Measurements from ENCODE around the gene OR2V2. TPM values are rescaled to one million over a fixed set of nuclear protein-coding genes. Genes with fewer than 3 reads are reported as not detected.
A peak's percentile ranks its signal among the peaks of the same experiment; 100 is the strongest.
"Not testable (repeated sequence)": the region's sequence is repeated elsewhere in the genome, so short reads cannot be mapped to it uniquely, and the experiment has no call there.

Gene OR2V2
- not detected for total RNA-seq
- long read RNA-seq, result 0 reads

GRCh38 chr5:181146927-181147636 lies at the start of gene OR2V2:
Gene OR2V2, plus strand, starts transcription at chr5:181147586. Its CDS starts 7,357 bp downstream, at chr5:181154943.
- DNase-seq; intact Hi-C loops (cut with DNase I); ATAC-seq: not testable (repeated sequence)

GRCh38 chr5:181097759-181098491 lies 49.5 kb upstream of the OR2V2 start:
- DNase-seq; intact Hi-C loops (cut with DNase I): not testable (repeated sequence)
- ATAC-seq, result peak in 1 of 2 donors; percentile 33

GRCh38 chr5:181098762-181099601 lies 48.4 kb upstream of the OR2V2 start:
- intact Hi-C loops (cut with DNase I), result no loop called here
- no peak for DNase-seq

GRCh38 chr5:181099602-181100086 lies 47.7 kb upstream of the OR2V2 start:
- DNase-seq, result no peak
- intact Hi-C loops (cut with DNase I), result no loop called here
- no peak for ATAC-seq

More at GRCh38 chr5:181098762-181099601, 48.4 kb upstream of the OR2V2 start:
- ATAC-seq, result no peak

GRCh38 chr5:181100121-181100875 lies 47.1 kb upstream of the OR2V2 start:
- DNase-seq (no peak), ATAC-seq (no peak)
- intact Hi-C loops (cut with DNase I), result no loop called here

- intact Hi-C loops (cut with DNase I); DNase-seq; ATAC-seq: not testable (repeated sequence)
These were observed 46.2 kb upstream of the OR2V2 start for GRCh38 chr5:181101030-181101641.

- intact Hi-C loops (cut with DNase I); ATAC-seq; DNase-seq: not testable (repeated sequence)
These were observed 45.3 kb upstream of the OR2V2 start for GRCh38 chr5:181101930-181102674.

- intact Hi-C loops (cut with DNase I); DNase-seq: not testable (repeated sequence)
- ATAC-seq, result peak in 1 of 2 donors; percentile 23
These were observed 43.2 kb upstream of the OR2V2 start for GRCh38 chr5:181104259-181104568.

GRCh38 chr5:181104606-181105390 lies 42.6 kb upstream of the OR2V2 start:
- intact Hi-C loops (cut with DNase I); DNase-seq; ATAC-seq: not testable (repeated sequence)

- intact Hi-C loops (cut with DNase I), result no loop called here
- ATAC-seq (no peak), DNase-seq (no peak)
These were observed 41.9 kb upstream of the OR2V2 start for GRCh38 chr5:181105391-181106025.

- intact Hi-C loops (cut with DNase I), result no loop called here
- ATAC-seq (no peak), DNase-seq (no peak)
These were observed 39.7 kb upstream of the OR2V2 start for GRCh38 chr5:181107699-181108098.

- no peak for DNase-seq
These were observed 38.7 kb upstream of the OR2V2 start for GRCh38 chr5:181108578-181109165.

GRCh38 chr5:181109489-181110013 lies 37.8 kb upstream of the OR2V2 start:
- DNase-seq (no peak), ATAC-seq (no peak)
- intact Hi-C loops (cut with DNase I), result loop anchor here in 1 of 2 donors (10.0 kb wide), 1 partner anchor 165 kb away; no protein-coding TSS in a partner anchor

More at GRCh38 chr5:181108578-181109165, 38.7 kb upstream of the OR2V2 start:
- ATAC-seq, result no peak
- intact Hi-C loops (cut with DNase I), result no loop called here

- DNase-seq (no peak), ATAC-seq (no peak)
- intact Hi-C loops (cut with DNase I), result loop anchor here in 1 of 2 donors (10.0 kb wide), 1 partner anchor 166 kb away; no protein-coding TSS in a partner anchor
These were observed 36.4 kb upstream of the OR2V2 start for GRCh38 chr5:181111010-181111409.

- DNase-seq (no peak), ATAC-seq (no peak)
- intact Hi-C loops (cut with DNase I), result loop anchor here in 1 of 2 donors (10.0 kb wide), 1 partner anchor 168 kb away; no protein-coding TSS in a partner anchor
These were observed 34.9 kb upstream of the OR2V2 start for GRCh38 chr5:181112476-181112875.
